Panc1 (cell line): ENCODE data around the gene DDB1. TPM values are rescaled to one million over a fixed set of nuclear protein-coding genes. Genes with fewer than 3 reads are reported as not detected.

Source experiments
- ATAC-seq: fragments of 200-7000 bp; cut with Tn5 transposase; 2 replicates; pipeline ENCODE4 v1.9.1; 2020; ENCODE audit warnings: mild to moderate bottlenecking, moderate library complexity
- BruUV-seq: library from RNA; stranded (reverse); fragments of 400-500 nt; replicated peaks from 2 replicates; lab custom pipeline; 2021; lab: Mats Ljungman, UMichigan
- CTCF ChIA-PET: fragments of 300-600 bp; sonication (Branson Sonifier 250); formaldehyde crosslinking; loops from one replicate; lab custom pipeline; 2022; ENCODE audit warnings: antibody characterized with exemption; lab: Charles Lee
- POLR2A ChIA-PET: fragments of 300-600 bp; sonication (Branson Sonifier 250); formaldehyde crosslinking; loops from one replicate; lab custom pipeline; 2022; ENCODE audit warnings: antibody characterized with exemption; lab: Charles Lee
- DNase-seq: peaks from one replicate; pipeline ENCODE4 v3.0.0-alpha.2; 2010; ENCODE audit warnings: low read depth, low spot score
- H3K27ac ChIP-seq: 2 replicates; pipeline ENCODE4 v1.5.1; 2011; ENCODE audit warnings: mild to moderate bottlenecking, low read length, inconsistent platforms
- H3K27me3 ChIP-seq: fragments of 200-500 bp; sonication (Bioruptor generic); 2 replicates; pipeline ENCODE4 v1.6.0; 2014; ENCODE audit warnings: low read length, inconsistent platforms; ENCODE audit not compliant: control insufficient read depth, insufficient read depth
- H3K36me3 ChIP-seq: fragments of 200-500 bp; sonication (Bioruptor generic); 2 replicates; pipeline ENCODE4 v1.5.1; 2014; ENCODE audit warnings: inconsistent platforms, mild to moderate bottlenecking, low read length, moderate library complexity; ENCODE audit not compliant: control insufficient read depth, insufficient read depth
- H3K4me1 ChIP-seq: 2 replicates; pipeline ENCODE4 v1.5.1; 2011; ENCODE audit warnings: inconsistent platforms, mild to moderate bottlenecking, low read length, moderate library complexity; ENCODE audit not compliant: control insufficient read depth, insufficient read depth
- H3K4me3 ChIP-seq, 2 experiments: 2 replicates each; pipeline ENCODE4 v1.5.1; 2011 to 2012; ENCODE audit warnings: low read depth in 2 of 2, low read length in 2 of 2, mild to moderate bottlenecking in 2 of 2, inconsistent platforms in 1 of 2, moderate library complexity in 1 of 2
- H3K9me3 ChIP-seq: fragments of 200-500 bp; sonication (Bioruptor generic); 2 replicates; pipeline ENCODE4 v1.5.1; 2014; ENCODE audit warnings: low read depth, mild to moderate bottlenecking, inconsistent platforms, low read length, moderate library complexity; ENCODE audit not compliant: control insufficient read depth, insufficient read depth
- CTCF ChIP-seq: fragments of 450-650 bp; IDR thresholded peaks from 2 replicates; pipeline ENCODE4 v1.5.1; 2017; ENCODE audit warnings: mild to moderate bottlenecking
- POLR2AphosphoS5 ChIP-seq: IDR thresholded peaks from 2 replicates; pipeline ENCODE4 v1.6.1; 2012; ENCODE audit warnings: mild to moderate bottlenecking, low read depth, low read length, moderate library complexity
- REST ChIP-seq, 2 experiments: IDR thresholded peaks; 2 replicates each; pipeline ENCODE4 v1.6.1; 2011 to 2012; ENCODE audit warnings: low read depth in 2 of 2, control low read depth in 1 of 2, low read length in 1 of 2, mild to moderate bottlenecking in 1 of 2, moderate library complexity in 1 of 2; ENCODE audit not compliant: insufficient read depth in 1 of 2
- SIN3A ChIP-seq: IDR thresholded peaks from 2 replicates; pipeline ENCODE4 v1.6.1; 2012; ENCODE audit warnings: low read depth, mild to moderate bottlenecking, low read length, moderate library complexity, borderline replicate concordance; ENCODE audit not compliant: insufficient read depth
- TCF7L2 ChIP-seq: IDR thresholded peaks from 2 replicates; pipeline ENCODE4 v1.6.1; 2011; ENCODE audit warnings: mild to moderate bottlenecking, low read depth, low read length, inconsistent platforms
- in situ Hi-C: cut with HindIII; loops from 2 replicates; pipeline ENCODE4 v1.10.0; 2016; ENCODE audit warnings: low sequenced_read_pairs, low pct_unique_long_range_greater_than_20kb
- intact Hi-C: fragments of 100-400 bp; cut with micrococcal nuclease; formaldehyde crosslinking; loops from one replicate; pipeline ENCODE4 v1.10.0; 2022; ENCODE audit not compliant: unreplicated experiment
- total RNA-seq: library from RNA; stranded (reverse); gene quantifications from one replicate; pipeline ENCODE4 v1.2.1, GENCODE V29; 2021; ENCODE audit not compliant: unreplicated experiment

DDB1 gene
- total RNA-seq, 1 experiment from 2014 or later = 217 TPM

- ChIA-PET POLR2A (no interaction called here), CTCF (no interaction called here)
- intact Hi-C loops (no loop called here), in situ Hi-C loops (no loop called here)
- Histone ChIP-seq H3K36me3 (no peaks in the 10 kb centered on the region), H3K4me1 (no peaks in the 10 kb centered on the region; the same call in 1 of the 2 replicates), H3K27ac (no peak overlapping the region), H3K4me3 (no peak overlapping the region), H3K27me3 (no peaks in the 10 kb centered on the region), H3K9me3 (no peaks in the 10 kb centered on the region)
- TF ChIP-seq CTCF (no peak), SIN3A (no peak), POLR2AphosphoS5 (no peak)
- BruUV-seq = no TSS peak
- ATAC-seq (no peak), DNase-seq (no peak)
Measured at GRCh38 chr11:61340979-61341378, 8.1 kb upstream of the DDB1 start.

DNA sequence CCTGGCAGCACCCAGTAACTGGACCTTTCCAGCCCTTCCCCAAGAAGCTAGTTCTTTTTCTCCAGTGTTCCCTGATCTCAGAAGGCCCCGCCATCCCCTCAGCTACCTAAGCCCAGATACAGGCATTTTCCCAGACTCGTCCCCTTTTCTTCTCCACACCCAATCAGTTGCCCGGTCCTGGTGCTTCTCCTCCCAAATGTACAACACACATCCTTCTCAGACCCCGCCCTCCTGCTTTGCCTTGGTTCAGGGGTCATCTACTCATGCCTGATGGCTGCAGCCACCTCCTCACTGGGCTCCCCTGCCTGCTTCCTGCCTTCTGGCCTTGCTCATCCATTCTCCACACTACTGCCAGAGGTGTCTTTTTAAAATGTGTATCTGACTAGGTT lies 6.6 kb upstream of the DDB1 start:
- Histone ChIP-seq H3K4me1 (peaks cover 7% of the 10 kb centered on the region), H3K27ac (no peak overlapping the region), H3K9me3 (no peaks in the 10 kb centered on the region), H3K4me3 (no peak overlapping the region), H3K27me3 (no peaks in the 10 kb centered on the region), H3K36me3 (no peaks in the 10 kb centered on the region)
- BruUV-seq = no TSS peak
- ATAC-seq (no peak), DNase-seq (no peak)
- ChIA-PET CTCF (no interaction called here), POLR2A (no interaction called here)
- TF ChIP-seq REST (IDR thresholded peaks at IDR 0.05; ENCODE audit: insufficient read depth in 1 of 2, low read depth in 2 of 2, low read length in 1 of 2) = no peak
- TF ChIP-seq CTCF = no peak
- no peak for TF ChIP-seq POLR2AphosphoS5
- TF ChIP-seq SIN3A = no peak
- no peak for TF ChIP-seq TCF7L2
- intact Hi-C loops (no loop called here), in situ Hi-C loops (no loop called here)
